Measurements from ENCODE around the gene CCSAP.
A peak's percentile ranks its signal among the peaks of the same experiment; 100 is the strongest.
"Not testable (repeated sequence)": the region's sequence is repeated elsewhere in the genome, so short reads cannot be mapped to it uniquely, and the experiment has no call there.

The CCSAP gene

DNA sequence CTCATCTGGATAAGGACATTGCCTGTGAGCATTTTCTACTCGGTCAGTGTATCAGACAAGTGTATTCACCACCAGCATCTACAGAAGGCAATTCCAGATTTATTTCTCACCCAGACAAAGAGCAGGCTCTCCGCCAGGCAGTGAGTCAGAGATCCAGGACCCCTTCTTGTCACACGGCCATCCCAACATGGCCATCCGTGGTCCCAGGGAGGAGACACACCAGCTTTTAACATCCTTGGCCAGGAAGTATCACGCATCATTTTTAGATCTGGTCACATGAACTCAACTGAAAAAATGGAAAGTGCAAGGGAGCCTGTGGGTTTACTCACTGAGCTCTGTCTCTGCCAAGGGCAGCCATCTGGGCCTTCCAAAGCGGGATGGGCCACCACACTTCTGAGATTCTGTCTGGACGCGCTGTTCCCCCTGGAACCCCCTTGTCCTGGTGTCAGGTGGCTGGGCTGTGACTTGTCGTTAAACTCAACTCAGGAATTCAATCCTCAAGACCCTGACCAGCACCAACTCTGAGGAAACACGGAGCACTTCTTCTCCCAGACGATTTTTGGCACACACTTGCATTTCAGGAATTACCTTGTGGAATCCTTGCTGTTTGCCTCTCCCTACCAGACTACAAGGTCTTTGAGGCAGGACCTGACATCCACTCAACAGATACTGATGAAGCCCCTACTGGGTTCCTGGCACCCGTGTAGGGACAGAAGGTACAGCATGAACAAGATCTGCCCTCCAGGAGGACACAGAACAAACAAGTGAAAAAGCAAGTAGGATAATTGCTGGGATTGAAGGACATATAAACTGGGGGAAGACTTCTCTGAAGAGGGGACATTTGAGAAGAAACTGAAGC lies 21.6 kb upstream of the CCSAP start:
- no peak for DNase-seq (ENCODE audit: low read depth)

DNA sequence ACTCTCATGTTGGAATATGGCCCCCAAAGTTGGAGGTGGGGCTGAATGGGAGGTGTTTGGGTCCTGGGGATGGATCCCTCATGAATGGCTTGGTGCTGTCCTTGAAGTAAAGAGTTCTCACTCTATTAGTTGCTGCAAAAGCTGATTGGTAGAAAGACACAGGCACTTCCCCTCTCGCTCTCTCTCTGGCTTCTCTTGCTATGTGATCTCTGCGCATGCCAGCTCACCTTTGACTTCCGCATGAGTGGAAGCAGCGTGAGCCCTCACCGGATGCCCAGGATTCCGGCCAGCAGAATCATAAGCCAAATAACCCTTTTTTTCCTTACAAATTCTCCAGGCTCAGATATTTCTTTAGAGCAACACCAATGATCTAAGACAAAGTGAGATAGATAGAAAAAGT lies 20.9 kb upstream of the CCSAP start:
- DNase-seq (ENCODE audit: low read depth): no peak

DNA sequence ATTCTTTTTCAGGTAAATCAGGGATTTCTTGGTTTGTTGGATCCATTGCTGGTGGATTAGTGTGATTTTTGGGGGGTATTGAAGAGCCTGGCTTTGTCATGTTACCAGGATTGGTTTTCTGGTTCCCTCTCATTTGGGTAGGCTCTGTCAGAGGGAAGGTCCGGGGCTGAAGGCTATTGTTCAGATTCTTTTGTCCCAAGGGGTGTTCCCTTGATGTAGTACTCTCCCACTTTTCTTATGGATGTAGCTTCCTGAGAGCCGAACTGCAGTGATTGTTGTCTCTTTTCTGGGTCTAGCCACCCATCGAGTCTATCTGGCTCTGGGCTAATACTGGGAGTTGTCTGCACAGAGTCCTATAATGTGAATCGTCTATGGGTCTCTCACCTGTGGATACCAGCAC lies 17.6 kb upstream of the CCSAP start:
- no peak for DNase-seq (ENCODE audit: low read depth)

DNA sequence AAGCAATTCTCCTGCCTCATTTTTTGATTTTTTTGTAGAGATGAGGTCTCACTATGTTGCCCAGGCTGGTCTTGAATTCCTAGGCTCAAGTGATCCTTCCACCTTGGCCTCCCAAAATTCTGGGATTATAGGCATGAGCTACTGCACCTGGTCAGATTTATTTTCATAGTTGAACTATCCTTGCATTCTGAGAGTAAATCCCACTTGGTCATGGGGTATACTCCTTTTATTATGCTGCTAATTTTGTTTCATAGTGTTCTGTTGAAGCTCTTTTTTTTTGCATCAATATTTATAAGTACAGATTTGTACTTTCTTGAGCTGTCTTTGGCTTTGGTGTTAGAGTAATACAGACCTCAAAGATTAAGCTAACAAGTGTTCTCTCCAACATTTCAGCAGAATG lies 12.8 kb upstream of the CCSAP start:
- no peak for DNase-seq (ENCODE audit: low read depth)

DNA sequence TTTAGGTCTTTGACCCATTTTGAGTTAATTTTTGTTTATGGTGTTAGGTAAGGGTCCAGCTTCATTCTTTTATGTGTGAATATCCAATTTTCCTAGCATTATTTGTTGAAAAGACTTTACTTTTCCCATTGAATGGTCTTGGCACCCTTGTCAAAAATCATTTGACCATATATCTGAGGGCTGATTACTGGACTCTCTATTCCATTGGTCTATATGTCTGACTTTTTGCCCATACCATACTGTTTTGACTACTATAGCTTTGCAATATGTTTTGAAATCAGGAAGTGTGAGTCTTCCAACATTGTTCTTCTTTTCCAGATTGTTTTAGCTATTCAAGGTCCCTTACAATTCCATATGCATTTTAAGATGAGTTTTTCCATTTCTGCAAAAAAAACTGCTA lies 11.4 kb upstream of the CCSAP start:
- no peak for DNase-seq (ENCODE audit: low read depth)

DNA sequence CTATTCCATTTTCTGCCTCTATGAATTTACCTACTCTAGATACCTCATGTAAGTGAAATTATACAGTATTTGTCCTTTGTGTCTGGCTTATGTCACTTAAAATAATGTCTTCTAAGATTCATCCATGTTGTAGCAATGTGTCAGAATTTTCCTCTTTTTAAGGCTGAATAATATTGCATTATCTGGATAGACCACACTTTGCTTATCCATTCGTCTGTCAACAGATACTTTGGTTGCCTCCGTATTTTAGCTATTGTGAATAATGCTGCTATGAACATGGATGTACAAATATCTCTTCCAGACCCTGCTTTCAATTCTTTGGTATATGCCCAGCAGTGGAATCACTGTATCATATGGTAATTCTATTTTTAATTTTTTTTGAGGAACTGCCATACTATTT lies 10.1 kb upstream of the CCSAP start:
- no peak for DNase-seq (ENCODE audit: low read depth)

DNA sequence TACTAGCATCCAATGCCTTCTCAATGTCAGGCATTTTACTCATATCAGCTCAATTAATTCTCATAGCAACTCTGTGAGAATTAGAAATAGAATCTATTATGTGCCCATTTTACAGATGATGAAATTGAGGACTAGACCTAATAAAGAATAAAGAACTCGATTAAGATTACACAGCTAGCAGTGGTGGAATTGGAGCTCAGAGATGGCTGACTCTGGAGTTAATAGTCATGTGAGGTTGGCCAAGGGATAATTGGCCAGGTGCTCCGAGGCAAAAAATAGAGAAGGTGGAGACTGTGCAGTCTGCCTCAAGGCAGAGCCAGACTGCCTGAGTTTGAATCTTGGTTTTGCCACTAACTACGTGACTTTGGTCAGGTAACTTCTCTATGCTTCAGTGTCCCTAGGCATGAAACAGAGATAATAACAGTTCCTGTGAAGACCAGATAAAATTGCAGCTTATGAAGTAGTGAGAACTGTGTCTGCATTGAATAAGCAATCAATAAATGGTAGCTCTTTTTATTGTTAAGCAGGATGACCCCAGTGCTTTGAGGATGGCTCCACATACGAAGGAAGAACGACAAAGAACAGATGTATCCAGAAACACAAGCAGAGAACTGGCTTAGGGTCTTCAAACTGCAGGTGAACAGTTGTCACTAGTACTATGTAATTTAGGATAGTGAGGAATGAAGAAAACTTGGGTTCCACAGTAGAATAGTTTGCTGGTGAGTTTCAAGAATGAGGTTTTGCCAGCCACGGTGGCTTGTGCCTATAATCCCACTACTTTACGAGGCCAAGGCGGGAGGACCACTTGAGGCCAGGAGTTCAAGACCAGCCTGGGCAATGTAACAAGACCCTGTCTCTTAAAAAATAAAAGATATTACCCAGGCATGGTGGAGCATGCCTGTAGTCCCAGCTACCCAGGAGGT lies 6.9 kb upstream of the CCSAP start:
- no peak for DNase-seq (ENCODE audit: low read depth)

DNA sequence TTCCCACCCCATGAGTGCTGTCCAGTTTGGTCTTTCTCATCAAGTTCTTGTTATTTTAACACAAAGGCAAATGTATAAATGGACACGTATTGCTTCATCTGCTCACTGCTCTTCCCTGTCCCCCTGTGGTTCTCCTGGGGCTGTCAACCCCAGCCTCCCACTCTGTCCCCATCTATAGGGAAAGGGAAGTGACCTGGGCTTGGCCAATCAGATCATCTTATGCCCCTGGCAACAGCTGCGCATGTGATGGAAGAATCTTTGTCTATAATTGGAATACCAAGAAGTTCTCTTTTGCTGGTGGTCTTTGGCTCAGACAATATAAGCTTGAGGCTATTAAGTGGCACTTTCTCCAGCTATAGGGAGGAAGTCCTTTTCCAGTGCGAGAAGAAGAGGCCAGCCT lies 4.7 kb upstream of the CCSAP start:
- no peak for DNase-seq (ENCODE audit: low read depth)

DNA sequence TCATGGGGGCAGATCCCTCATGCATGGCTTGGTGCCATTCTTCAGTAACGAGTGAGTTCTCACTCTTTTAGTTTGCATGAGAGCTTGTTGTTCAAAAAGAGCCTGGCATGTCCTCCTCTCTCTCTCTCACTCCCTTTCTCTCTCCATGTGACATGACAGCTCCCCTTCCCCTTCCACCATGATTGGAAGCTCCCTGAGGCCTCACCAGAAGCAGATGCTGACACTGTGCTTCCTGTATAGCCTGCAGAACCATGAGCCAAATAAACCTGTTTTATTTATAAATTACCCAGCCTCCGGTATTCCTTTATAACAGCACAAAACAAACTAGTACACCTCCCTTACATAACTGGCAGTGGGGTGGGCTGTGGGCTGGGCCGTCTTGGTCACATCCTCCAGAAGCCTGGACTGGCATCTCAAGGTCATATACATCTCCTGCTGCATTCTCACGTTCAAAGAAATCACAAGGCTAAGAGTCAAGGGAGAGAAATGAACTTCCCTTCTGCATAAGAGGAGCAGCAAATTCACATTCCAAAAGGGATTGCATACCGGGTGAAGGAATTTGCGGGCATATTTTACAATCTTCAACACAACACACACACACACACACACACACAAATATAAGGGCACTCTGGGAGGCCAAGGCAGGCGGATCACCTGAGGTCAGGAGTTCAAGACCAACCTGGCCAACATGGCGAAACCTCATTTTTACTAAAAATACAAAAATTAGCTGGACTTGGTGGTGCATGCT lies 2.3 kb upstream of the CCSAP start:
- no peak for DNase-seq (ENCODE audit: low read depth)

DNA sequence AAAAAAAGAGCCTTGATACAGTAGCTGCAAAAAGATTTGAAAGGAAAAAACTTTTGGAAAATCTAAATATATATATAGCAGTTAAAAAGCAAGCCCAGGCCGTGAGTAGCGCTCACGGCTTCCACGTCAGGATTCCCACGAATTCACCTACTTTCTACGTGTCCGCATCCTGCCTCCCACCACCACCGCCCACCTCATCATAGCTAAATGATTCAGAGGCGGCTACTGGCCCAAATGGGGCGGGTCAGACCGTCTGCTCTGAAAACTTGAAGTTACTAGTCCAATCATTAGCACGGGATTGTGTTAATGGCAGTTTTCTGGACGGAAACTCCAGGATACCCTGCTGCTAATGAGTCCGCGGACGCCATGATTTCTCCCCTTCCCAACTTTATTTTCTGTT lies 1.3 kb upstream of the CCSAP start:
- DNase-seq (ENCODE audit: low read depth): no peak

DNA sequence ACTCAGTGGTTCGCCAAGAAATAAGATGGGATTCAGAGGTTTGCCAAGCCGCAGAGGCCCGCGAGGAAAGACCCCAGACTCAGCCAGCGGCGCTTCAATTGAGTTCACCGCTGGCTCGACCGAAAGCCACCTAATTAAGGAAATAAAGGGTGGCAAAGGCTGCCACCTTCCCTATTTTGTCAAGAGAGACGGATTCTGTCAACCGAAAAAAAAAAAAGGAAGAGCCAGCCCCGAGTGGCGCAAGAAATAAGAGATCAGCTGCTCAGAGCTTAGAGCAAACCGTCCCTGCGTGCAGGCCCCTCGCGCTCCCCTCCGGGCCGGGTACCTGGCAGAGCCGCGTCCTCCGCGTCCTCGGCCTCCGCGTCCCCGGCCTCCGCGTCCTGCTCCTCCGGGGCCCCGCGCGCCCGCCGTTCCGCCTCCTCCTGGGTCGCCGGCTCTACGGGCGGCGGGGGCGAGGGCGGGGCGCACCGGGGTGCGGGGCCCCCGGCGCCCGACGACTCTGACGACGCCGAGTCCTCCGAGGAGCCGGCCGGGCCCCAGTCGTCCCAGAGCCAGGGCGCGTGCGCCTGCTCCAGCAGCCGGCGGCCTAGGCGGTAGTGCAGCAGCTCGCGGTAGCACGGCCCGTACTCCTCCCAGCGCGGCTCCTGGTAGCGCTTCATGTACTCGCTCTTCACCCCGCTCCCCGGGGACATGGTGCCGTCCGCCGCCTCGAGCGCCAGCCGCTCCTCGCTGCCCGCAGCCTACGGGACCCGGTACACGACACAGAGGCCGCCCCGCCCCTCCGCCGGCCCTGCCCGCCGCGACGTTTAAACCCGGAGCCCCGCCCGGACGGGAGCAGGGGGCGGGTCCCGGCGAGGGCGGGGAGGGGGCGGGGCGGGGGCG lies 832 bp downstream of the CCSAP start:
- DNase-seq (ENCODE audit: low read depth): peak; percentile 75

DNA sequence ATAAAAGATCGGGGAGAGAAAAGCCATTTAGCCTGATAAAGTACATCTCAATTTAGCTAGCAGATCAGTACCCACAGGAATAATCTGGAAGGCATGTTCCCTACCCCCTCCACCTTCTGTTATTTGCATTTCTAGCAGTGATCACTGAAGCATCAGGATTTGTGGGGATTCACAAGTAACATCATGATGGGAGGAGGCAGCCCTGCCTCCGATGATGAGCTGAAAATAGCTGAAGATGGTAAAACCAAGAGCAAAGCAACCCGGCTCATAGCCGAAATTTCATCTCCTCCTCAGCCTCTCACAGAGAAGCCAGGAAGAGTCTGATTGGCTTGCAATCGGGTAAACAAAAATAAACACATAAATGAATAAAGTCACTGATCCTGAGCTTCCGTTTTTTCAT lies 2.4 kb downstream of the CCSAP start:
- DNase-seq (ENCODE audit: low read depth): no peak

DNA sequence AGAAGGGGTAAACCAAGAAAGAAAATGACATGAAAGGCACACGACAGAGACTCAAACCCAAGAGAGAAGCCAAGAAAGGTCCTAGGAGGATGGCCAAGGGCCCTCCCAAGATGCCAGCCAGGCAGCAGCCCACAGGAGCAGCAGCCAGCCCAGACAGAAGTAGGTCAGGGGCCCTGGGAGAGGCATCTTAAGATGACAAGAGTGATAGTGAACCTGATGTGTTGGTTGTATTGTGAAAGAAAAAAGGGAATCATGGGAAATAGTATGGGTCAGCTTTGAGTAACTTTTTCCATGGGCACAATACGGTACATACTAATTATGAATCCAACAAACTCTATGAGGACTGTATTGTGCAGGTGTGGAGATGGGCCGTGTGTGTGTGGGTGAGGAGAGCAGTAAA lies 3.3 kb downstream of the CCSAP start:
- DNase-seq (ENCODE audit: low read depth): no peak

DNA sequence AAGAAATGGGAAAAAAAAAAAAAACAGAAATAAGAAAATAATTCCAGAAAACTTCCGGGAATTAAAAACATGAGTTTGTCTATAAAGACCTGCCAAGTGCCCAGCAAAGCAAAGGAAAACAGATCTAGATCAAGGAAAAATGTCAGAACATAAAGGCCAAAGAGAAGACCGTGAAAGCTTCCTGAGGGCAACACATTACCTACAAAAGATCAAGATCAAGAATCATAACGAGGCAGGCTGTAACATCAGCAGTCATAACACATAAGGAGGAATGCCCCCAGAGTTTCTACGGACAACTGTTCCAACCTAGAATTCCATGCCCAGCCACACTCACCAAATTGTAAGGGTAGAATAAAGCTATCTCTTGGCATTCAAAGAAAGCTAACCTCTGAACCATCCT lies 3.8 kb downstream of the CCSAP start:
- DNase-seq (ENCODE audit: low read depth): no peak

DNA sequence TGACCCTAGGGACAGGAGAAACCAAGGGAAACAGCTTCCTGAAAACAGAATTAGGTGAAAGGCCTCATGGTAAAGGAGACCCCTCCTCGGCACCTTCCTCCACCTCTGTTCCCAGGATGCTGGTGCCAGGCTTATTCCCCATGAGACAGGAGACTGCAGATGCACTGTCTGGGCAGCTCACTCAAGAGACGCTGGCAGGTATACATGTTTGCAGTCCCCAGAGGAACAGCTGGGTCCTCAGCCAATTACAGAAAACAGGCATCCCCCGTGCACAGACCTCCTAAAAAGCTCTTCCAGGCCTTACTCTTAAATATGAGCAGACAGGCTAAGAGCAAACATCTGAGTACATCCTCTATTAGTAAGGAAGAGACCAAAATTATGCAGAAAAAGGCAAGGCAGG lies 6.5 kb downstream of the CCSAP start:
- DNase-seq (ENCODE audit: low read depth): no peak

DNA sequence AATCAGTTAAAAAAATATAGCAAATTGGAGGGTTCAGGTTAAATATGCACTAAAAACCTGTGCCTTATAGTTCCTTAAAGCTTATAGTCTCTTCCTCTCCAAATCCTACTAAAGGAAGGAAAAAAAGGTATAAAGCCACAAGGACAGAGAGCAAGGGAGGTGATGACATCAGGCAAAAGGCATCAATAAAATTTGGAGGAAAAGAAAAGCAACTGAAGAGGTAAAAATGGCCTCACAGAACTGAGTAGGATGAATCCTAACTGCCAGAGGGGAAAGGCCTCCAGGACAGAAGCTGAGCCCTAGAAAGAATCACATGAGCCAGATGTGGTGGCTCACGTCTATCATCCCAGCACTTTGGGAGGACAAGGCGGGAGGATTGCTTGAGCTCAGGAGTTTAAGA lies 8.1 kb downstream of the CCSAP start:
- no peak for DNase-seq (ENCODE audit: low read depth)

DNA sequence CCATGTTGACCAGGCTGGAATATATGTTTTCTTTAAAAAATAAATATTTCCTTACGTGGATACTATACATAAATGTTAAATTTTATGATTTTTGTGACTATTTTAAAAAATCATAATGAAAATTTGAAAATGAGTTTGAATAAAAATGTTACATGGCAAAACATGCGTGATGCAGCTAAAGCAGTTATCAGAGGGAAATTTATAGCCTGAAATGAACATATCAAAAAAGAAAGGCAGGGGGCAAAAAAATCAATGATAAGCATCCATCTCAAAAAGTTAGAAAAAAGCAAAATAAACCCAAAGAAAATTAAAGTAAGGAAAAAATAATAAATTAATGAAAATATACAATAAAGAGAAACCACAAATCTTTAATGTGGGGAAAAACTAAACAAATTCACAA lies 8.6 kb downstream of the CCSAP start:
- no peak for DNase-seq (ENCODE audit: low read depth)

DNA sequence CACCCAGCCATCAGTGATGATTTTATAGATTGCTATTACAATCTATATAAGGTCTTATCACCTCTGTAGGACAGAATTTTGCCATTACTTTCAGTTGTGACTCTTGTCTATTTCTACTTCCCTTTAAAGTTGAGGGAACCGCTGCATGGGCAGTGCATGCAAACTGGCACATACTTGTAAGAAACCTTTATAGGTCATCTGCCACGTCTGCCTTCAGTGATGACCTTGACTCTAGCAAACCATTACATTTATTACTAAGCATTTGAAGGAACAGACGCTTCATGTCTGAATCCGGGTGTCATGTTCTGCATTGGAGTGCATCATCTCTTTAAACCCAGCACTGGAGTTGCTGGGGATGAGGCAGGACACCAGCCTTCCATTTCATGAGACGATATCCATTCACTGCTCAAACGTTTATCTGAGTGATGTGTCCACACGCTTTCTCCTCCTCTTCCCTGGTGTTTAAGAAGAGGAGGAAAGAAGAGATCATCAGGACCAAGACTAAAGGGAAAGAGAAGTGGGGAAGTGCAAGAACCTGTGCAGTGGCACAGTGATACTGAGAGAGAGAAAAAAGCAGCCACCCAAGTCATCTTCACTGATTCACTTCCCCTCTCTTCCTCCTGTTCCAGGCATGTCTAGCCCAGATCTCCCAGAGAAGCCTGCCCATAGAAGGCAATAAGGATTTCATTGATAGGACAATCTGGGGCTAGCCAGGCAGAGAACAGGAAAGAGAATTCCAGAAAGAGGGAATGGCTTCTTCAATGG lies 14.1 kb downstream of the CCSAP start:
- DNase-seq (ENCODE audit: low read depth): no peak

DNA sequence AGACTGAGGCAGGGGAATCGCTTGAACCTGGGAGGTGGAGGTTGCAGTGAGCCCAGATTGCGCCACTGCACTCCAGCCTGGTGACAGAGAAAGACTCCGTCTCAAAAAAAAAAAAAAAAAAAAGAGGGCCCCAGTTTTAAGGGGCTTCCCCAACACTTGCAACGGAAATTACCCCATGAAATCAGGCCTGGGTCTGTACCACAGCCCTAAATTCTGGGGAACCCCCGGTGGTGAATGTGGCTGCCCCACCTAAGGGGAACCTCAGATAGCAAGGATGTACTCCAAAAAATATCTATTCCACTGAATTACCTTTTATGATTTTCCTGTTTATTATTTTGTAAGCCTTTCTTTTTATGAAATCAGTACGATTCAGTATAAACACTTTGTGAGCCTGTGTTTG lies 15.1 kb downstream of the CCSAP start:
- DNase-seq (ENCODE audit: low read depth): not testable (repeated sequence)

DNA sequence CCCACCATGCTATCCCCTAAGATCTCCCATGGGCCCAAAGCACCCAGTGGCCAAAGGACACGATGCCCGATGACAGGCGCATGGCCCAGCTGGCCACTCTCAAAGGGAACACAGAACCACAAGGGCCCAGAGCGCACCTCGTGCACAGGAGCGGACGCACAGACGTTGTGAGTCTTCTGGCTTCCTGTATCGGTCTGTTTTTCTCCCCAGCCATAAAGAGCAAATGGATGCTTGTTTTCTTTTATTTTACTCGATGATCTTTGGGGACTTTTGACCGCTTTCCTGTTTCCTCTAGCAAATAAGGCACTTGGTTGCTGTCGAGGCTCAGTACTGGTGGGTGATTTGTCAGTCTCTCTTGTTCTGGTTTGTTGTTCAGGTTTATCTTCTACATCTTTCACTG lies 16.2 kb downstream of the CCSAP start:
- no peak for DNase-seq (ENCODE audit: low read depth)
